ENCODE measurements around the gene PAX7.

DNA sequence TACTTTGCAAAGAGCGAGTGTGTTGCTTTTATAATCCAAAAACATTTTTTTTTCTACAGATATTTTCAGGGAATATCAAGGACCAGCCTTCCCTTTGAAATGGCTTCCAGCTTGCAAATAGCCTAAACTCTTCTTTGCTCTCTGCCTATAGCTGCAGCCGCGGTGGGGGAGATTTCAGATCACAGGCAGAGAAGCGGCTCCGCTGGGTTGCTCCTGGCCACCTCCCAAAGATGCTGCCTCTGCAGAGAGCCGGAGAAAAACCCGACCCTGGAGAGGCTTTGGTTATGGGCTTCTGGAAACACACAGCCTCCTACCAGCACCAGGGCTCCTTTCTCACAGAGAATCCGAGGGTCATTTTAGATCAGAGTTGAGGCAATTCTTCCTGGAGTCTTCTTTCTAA lies 18.6 kb upstream of the PAX7 start:
- TF ChIP-seq EP300 (conservative IDR thresholded peaks at IDR 0.05; ENCODE audit: poor library complexity, severe bottlenecking), result no peak
- TF ChIP-seq, protein P1, sequence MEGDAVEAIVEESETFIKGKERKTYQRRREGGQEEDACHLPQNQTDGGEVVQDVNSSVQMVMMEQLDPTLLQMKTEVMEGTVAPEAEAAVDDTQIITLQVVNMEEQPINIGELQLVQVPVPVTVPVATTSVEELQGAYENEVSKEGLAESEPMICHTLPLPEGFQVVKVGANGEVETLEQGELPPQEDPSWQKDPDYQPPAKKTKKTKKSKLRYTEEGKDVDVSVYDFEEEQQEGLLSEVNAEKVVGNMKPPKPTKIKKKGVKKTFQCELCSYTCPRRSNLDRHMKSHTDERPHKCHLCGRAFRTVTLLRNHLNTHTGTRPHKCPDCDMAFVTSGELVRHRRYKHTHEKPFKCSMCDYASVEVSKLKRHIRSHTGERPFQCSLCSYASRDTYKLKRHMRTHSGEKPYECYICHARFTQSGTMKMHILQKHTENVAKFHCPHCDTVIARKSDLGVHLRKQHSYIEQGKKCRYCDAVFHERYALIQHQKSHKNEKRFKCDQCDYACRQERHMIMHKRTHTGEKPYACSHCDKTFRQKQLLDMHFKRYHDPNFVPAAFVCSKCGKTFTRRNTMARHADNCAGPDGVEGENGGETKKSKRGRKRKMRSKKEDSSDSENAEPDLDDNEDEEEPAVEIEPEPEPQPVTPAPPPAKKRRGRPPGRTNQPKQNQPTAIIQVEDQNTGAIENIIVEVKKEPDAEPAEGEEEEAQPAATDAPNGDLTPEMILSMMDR (IDR thresholded peaks at IDR 0.05; ENCODE audit: poor library complexity, severe bottlenecking), result no peak
- TF ChIP-seq POLR2AphosphoS5 (IDR thresholded peaks at IDR 0.05), result no peak
- no peak for TF ChIP-seq SMC3 (conservative IDR thresholded peaks at IDR 0.05; ENCODE audit: poor library complexity)
- no peak for TF ChIP-seq EZH2 (IDR thresholded peaks at IDR 0.05; ENCODE audit: borderline replicate concordance, insufficient read depth, low read length, poor library complexity, severe bottlenecking)
